IMR-90 (cell line): ENCODE measurements around the gene MGST1. TPM values are rescaled to one million over a fixed set of nuclear protein-coding genes. Genes with fewer than 3 reads are reported as not detected.

Experiments
- ATAC-seq: fragments of 200-7000 bp; cut with Tn5 transposase; 2 replicates; pipeline ENCODE4 v1.9.1; 2020; ENCODE audit warnings: low read depth, mild to moderate bottlenecking, moderate library complexity
- BruUV-seq: library from RNA; stranded (reverse); fragments of 400-500 nt; replicated peaks from 2 replicates; lab custom pipeline; 2021; lab: Mats Ljungman, UMichigan
- CTCF ChIA-PET: fragments of 300-600 bp; formaldehyde crosslinking; extraction: SDS; loops from one replicate; lab custom pipeline; 2021; ENCODE audit warnings: antibody characterized with exemption; lab: Yijun Ruan, JAX
- POLR2A ChIA-PET: fragments of 300-600 bp; sonication (Branson Sonifier 250); formaldehyde crosslinking; loops from one replicate; lab custom pipeline; 2022; ENCODE audit warnings: antibody characterized with exemption; ENCODE audit not compliant: unreplicated experiment; lab: Charles Lee
- DNase-seq: peaks from one replicate; pipeline ENCODE4 v3.0.0; 2013
- H2AFZ ChIP-seq: replicated peaks from 2 replicates; pipeline ENCODE3; 2013; ENCODE audit warnings: low read length, mild to moderate bottlenecking; ENCODE audit not compliant: poor library complexity
- H2AK5ac ChIP-seq: 2 replicates; pipeline ENCODE4 v1.6.1; 2013; ENCODE audit warnings: low read depth, low read length, inconsistent platforms
- H2AK9ac ChIP-seq: replicated peaks from 2 replicates; pipeline ENCODE3; 2013; ENCODE audit warnings: mild to moderate bottlenecking, low read depth, low read length, moderate library complexity; ENCODE audit not compliant: poor library complexity
- H2BK120ac ChIP-seq: 2 replicates; pipeline ENCODE4 v1.6.1; 2013; ENCODE audit warnings: low read depth, low read length, inconsistent platforms
- H2BK15ac ChIP-seq: 3 replicates; pipeline ENCODE4 v1.6.1; 2013; ENCODE audit warnings: low read depth, low read length, inconsistent platforms
- H2BK20ac ChIP-seq: 2 replicates; pipeline ENCODE4 v1.6.1; 2013; ENCODE audit warnings: low read depth, mild to moderate bottlenecking, inconsistent platforms, low read length, moderate library complexity
- H2BK5ac ChIP-seq: 2 replicates; pipeline ENCODE4 v1.6.1; 2013; ENCODE audit warnings: mild to moderate bottlenecking, low read depth, low read length, inconsistent platforms; ENCODE audit not compliant: poor library complexity, severe bottlenecking
- H3K14ac ChIP-seq: replicated peaks from 2 replicates; pipeline ENCODE4 v1.6.1; 2013; ENCODE audit warnings: low read depth, low read length, inconsistent platforms
- H3K18ac ChIP-seq: 2 replicates; pipeline ENCODE4 v1.6.1; 2013; ENCODE audit warnings: low read depth, low read length, control low read depth
- H3K23ac ChIP-seq: 2 replicates; pipeline ENCODE4 v1.6.1; 2013; ENCODE audit warnings: low read depth, low read length, inconsistent platforms
- H3K27ac ChIP-seq: 2 replicates; pipeline ENCODE4 v1.5.1; 2013; ENCODE audit warnings: mild to moderate bottlenecking, control low read depth, low read length; ENCODE audit not compliant: insufficient read depth
- H3K27me3 ChIP-seq: 2 replicates; pipeline ENCODE4 v1.6.1; 2013; ENCODE audit warnings: low read length; ENCODE audit not compliant: control insufficient read depth, insufficient read depth
- H3K36me3 ChIP-seq: 2 replicates; pipeline ENCODE4 v1.6.1; 2013; ENCODE audit warnings: low read length, mixed read lengths; ENCODE audit not compliant: control insufficient read depth, insufficient read depth
- H3K4ac ChIP-seq: 2 replicates; pipeline ENCODE4 v1.6.1; 2013; ENCODE audit warnings: low read depth, low read length, inconsistent platforms
- H3K4me1 ChIP-seq: 2 replicates; pipeline ENCODE4 v1.6.1; 2013; ENCODE audit warnings: low read length, mixed read lengths; ENCODE audit not compliant: control insufficient read depth, insufficient read depth
- H3K4me2 ChIP-seq: 2 replicates; pipeline ENCODE4 v1.6.1; 2013; ENCODE audit warnings: low read depth, mild to moderate bottlenecking, control low read depth, low read length, moderate library complexity
- H3K4me3 ChIP-seq: 2 replicates; pipeline ENCODE4 v1.5.1; 2013; ENCODE audit warnings: low read depth, mild to moderate bottlenecking, control low read depth, low read length, moderate library complexity; ENCODE audit not compliant: insufficient read depth
- H3K56ac ChIP-seq: 2 replicates; pipeline ENCODE4 v1.6.1; 2013; ENCODE audit warnings: low read length, inconsistent platforms; ENCODE audit not compliant: insufficient read depth; ENCODE audit errors: extremely low read depth
- H3K79me1 ChIP-seq, 2 experiments: 2 replicates each; pipeline ENCODE4 v1.6.1; 2013; ENCODE audit warnings: low read length in 2 of 2, inconsistent platforms in 1 of 2, low read depth in 1 of 2
- H3K9ac ChIP-seq: 2 replicates; pipeline ENCODE4 v1.6.1; 2013; ENCODE audit warnings: low read depth, low read length, control low read depth
- H3K9me1 ChIP-seq: 2 replicates; pipeline ENCODE4 v1.6.1; 2013; ENCODE audit warnings: low read length, inconsistent platforms; ENCODE audit not compliant: insufficient read depth
- H3K9me3 ChIP-seq: 2 replicates; pipeline ENCODE4 v1.6.1; 2013; ENCODE audit warnings: low read length; ENCODE audit not compliant: control insufficient read depth, insufficient read depth
- H4K20me1 ChIP-seq: 2 replicates; pipeline ENCODE4 v1.6.1; 2013; ENCODE audit warnings: low read length, inconsistent platforms; ENCODE audit not compliant: insufficient read depth
- H4K5ac ChIP-seq: 2 replicates; pipeline ENCODE4 v1.6.1; 2013; ENCODE audit warnings: mild to moderate bottlenecking, low read depth, low read length, control low read depth
- H4K8ac ChIP-seq, 2 experiments: 2 replicates each; pipeline ENCODE4 v1.6.1; 2013; ENCODE audit warnings: low read depth in 2 of 2, low read length in 2 of 2, control low read depth in 1 of 2, inconsistent platforms in 1 of 2
- H4K91ac ChIP-seq: 2 replicates; pipeline ENCODE4 v1.6.1; 2013; ENCODE audit warnings: low read depth, low read length, inconsistent platforms; ENCODE audit not compliant: insufficient read depth
- BHLHE40 ChIP-seq: fragments of 150-350 bp; IDR thresholded peaks from 2 replicates; pipeline ENCODE4 v1.6.1; 2016; ENCODE audit warnings: mild to moderate bottlenecking, low read depth, low read length
- CEBPB ChIP-seq: IDR thresholded peaks from 2 replicates; pipeline ENCODE4 v1.6.1; 2012; ENCODE audit warnings: low read depth, low read length, improper control_type of control experiment
- CHD1 ChIP-seq: IDR thresholded peaks from 2 replicates; pipeline ENCODE4 v1.6.1; 2012; ENCODE audit warnings: low read depth, low read length, improper control_type of control experiment
- FOS ChIP-seq: fragments of 150-350 bp; IDR thresholded peaks from 2 replicates; pipeline ENCODE4 v1.6.1; 2016; ENCODE audit warnings: low read depth, low read length
- MAFK ChIP-seq: IDR thresholded peaks from 2 replicates; pipeline ENCODE4 v1.6.1; 2012; ENCODE audit warnings: low read depth, low read length, improper control_type of control experiment
- MAZ ChIP-seq: IDR thresholded peaks from 2 replicates; pipeline ENCODE4 v1.6.1; 2012; ENCODE audit warnings: low read depth, mild to moderate bottlenecking, low read length, improper control_type of control experiment, moderate library complexity, borderline replicate concordance
- MXI1 ChIP-seq: IDR thresholded peaks from 2 replicates; pipeline ENCODE4 v1.6.1; 2012; ENCODE audit warnings: low read depth, mild to moderate bottlenecking, low read length, moderate library complexity, borderline replicate concordance
- NFE2L2 ChIP-seq: fragments of 150-350 bp; IDR thresholded peaks from 2 replicates; pipeline ENCODE4 v1.6.1; 2016; ENCODE audit warnings: low read depth, mild to moderate bottlenecking, low read length
- POLR2A ChIP-seq: IDR thresholded peaks from 2 replicates; pipeline ENCODE4 v1.6.1; 2012; ENCODE audit warnings: mild to moderate bottlenecking, low read depth, low read length
- RAD21 ChIP-seq: IDR thresholded peaks from 2 replicates; pipeline ENCODE4 v1.6.1; 2012; ENCODE audit warnings: low read length, improper control_type of control experiment
- RCOR1 ChIP-seq: IDR thresholded peaks from 2 replicates; pipeline ENCODE4 v1.6.1; 2012; ENCODE audit warnings: mild to moderate bottlenecking, low read length, improper control_type of control experiment; ENCODE audit not compliant: insufficient replicate concordance
- RFX5 ChIP-seq: IDR thresholded peaks from 2 replicates; pipeline ENCODE4 v1.8.0; 2012; ENCODE audit warnings: low read depth, mild to moderate bottlenecking, low read length, moderate library complexity
- SMC3 ChIP-seq: fragments of 150-350 bp; IDR thresholded peaks from 2 replicates; pipeline ENCODE4 v1.6.1; 2016; ENCODE audit warnings: low read depth, mild to moderate bottlenecking, antibody characterized with exemption, low read length, moderate library complexity
- WGBS, 2 experiments: methylation state at CpG; one replicate each; pipeline versions ENCODE4 v1.1.5 to v1.1.7; 2013; ENCODE audit warnings: missing lambda C conversion rate in 2 of 2; ENCODE audit not compliant: insufficient read length in 1 of 2; ENCODE audit errors: extremely low coverage in 2 of 2; 5-methylcytosine and 5-hydroxymethylcytosine counted together
- dilution Hi-C: fragments of 300-500 bp; cut with HindIII; formaldehyde crosslinking; loops from one replicate; pipeline ENCODE4 v1.14.3; 2018; ENCODE audit warnings: low sequenced_read_pairs; ENCODE audit not compliant: unreplicated experiment
- in situ Hi-C: fragments of 300-500 bp; cut with MboI; formaldehyde crosslinking; loops from 3 replicates; pipeline ENCODE4 v1.14.3; 2019; ENCODE audit warnings: low sequenced_read_pairs, inconsistent platforms, mixed read lengths
- intact Hi-C: fragments of 100-400 bp; cut with micrococcal nuclease; formaldehyde crosslinking; loops from 2 replicates; pipeline ENCODE4 v1.10.0; 2022
- polyA plus RNA-seq, 3 experiments: library from polyadenylated mRNA; depleted of rRNA; stranded (reverse); fragments of >200 nt; gene quantifications; 2 replicates each; pipeline ENCODE4 v1.2.3, GENCODE V29; 2012; ENCODE audit warnings: low replicate concordance in 1 of 3
- total RNA-seq: library from RNA; depleted of rRNA; stranded (reverse); fragments of >200 nt; gene quantifications from 2 replicates; pipeline ENCODE4 v1.2.3, GENCODE V29; 2012
- TF ChIP-seq, protein P1 (sequence below): fragments of 150-350 bp; IDR thresholded peaks from 2 replicates; pipeline ENCODE4 v1.6.1; 2016; ENCODE audit warnings: low read depth, mild to moderate bottlenecking, low read length, moderate library complexity, borderline replicate concordance

Gene MGST1
- total and polyA plus RNA-seq, 2 of the 4 experiments (the other 2 are of a cell fraction), result 105 to 280 TPM

DNA sequence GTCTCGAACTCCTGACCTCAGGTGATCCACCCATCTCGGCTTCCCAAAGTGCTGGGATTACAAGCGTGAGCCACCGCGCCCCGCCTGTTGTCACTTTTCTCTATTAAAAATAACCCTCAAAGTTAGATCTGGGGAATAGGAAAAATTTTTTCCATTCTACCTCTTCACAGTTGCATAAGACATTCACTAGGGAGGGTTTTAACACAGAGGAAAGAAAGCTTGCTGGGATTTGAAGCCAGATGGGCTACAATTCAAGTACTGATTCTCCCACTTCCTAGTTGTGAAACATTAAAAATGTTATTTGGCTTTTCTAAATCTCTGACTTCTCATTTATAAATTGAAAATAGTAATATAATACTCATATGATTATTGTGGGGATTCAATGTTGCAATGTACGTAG, 46.7 kb upstream of the MGST1 start:
- TF ChIP-seq MAFK (no peak), SMC3 (no peak), FOS (no peak), MAZ (no peak), NFE2L2 (no peak), CEBPB (no peak), RFX5 (no peak), CHD1 (no peak), MXI1 (no peak), POLR2A (no peak), RAD21 (no peak), RCOR1 (no peak), BHLHE40 (no peak)
- TF ChIP-seq, protein P1, sequence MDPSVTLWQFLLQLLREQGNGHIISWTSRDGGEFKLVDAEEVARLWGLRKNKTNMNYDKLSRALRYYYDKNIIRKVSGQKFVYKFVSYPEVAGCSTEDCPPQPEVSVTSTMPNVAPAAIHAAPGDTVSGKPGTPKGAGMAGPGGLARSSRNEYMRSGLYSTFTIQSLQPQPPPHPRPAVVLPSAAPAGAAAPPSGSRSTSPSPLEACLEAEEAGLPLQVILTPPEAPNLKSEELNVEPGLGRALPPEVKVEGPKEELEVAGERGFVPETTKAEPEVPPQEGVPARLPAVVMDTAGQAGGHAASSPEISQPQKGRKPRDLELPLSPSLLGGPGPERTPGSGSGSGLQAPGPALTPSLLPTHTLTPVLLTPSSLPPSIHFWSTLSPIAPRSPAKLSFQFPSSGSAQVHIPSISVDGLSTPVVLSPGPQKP, result no peak
- Histone ChIP-seq H2AFZ (no peak overlapping the region), H2BK120ac (no peak overlapping the region), H3K9me3 (no peaks in the 10 kb centered on the region), H3K36me3 (no peaks in the 10 kb centered on the region), H3K27me3 (no peaks in the 10 kb centered on the region; the same call in 1 of the 2 replicates), H3K9ac (no peak overlapping the region), H2BK5ac (no peak overlapping the region), H3K4me3 (no peak overlapping the region), H2BK15ac (no peak overlapping the region), H3K23ac (no peak overlapping the region), H3K56ac (no peak overlapping the region), H3K14ac (no peak overlapping the region), H3K79me1 (no peaks in the 10 kb centered on the region), H2BK20ac (no peak overlapping the region), H4K8ac (no peak overlapping the region), H3K27ac (no peak overlapping the region), H4K20me1 (no peaks in the 10 kb centered on the region), H3K4me1 (no peaks in the 10 kb centered on the region), H4K91ac (no peak overlapping the region), H2AK5ac (no peak overlapping the region), H3K18ac (no peak overlapping the region), H4K5ac (no peak overlapping the region), H3K4ac (no peak overlapping the region), H3K4me2 (no peak overlapping the region), H3K9me1 (no peaks in the 10 kb centered on the region), H2AK9ac (no peak overlapping the region)
- ChIA-PET CTCF (no interaction called here), POLR2A (no interaction called here)
- in situ Hi-C loops (no loop called here), dilution Hi-C loops (no loop called here), intact Hi-C loops (no loop called here)
- ATAC-seq, result no peak
- no TSS peak for BruUV-seq
- no peak for DNase-seq
- no CpG with 5 or more reads among the region's 7 CpGs for WGBS, 2 experiments
